Mesendoderm (in vitro differentiated cells): ENCODE measurements around the gene HDAC11.

Experiments used
- DNase-seq: peaks from one replicate; pipeline ENCODE4 v3.0.0; 2013
- H2AK5ac ChIP-seq: 2 replicates; pipeline ENCODE4 v1.6.1; 2013; ENCODE audit warnings: low read length, inconsistent platforms
- H2BK120ac ChIP-seq: 2 replicates; pipeline ENCODE4 v1.6.1; 2013; ENCODE audit warnings: low read depth, mild to moderate bottlenecking, low read length, moderate library complexity, mixed read lengths
- H2BK15ac ChIP-seq: replicated peaks from 2 replicates; pipeline ENCODE4 v1.6.1; 2013; ENCODE audit warnings: low read depth, mild to moderate bottlenecking, moderate library complexity
- H2BK5ac ChIP-seq: 2 replicates; pipeline ENCODE4 v1.6.1; 2013; ENCODE audit warnings: low read length, inconsistent platforms
- H3K18ac ChIP-seq: 2 replicates; pipeline ENCODE4 v1.6.1; 2013; ENCODE audit warnings: mild to moderate bottlenecking, low read length, mixed read lengths
- H3K23ac ChIP-seq: one replicate; pipeline ENCODE4 v1.6.1; 2013; ENCODE audit warnings: low read length
- H3K27ac ChIP-seq: 2 replicates; pipeline ENCODE4 v1.5.1; 2013; ENCODE audit warnings: low read depth, mild to moderate bottlenecking, inconsistent platforms, low read length, moderate library complexity
- H3K27me3 ChIP-seq: 2 replicates; pipeline ENCODE4 v1.6.1; 2013; ENCODE audit warnings: low read length, control low read depth, mild to moderate bottlenecking, inconsistent platforms; ENCODE audit not compliant: insufficient read depth, poor library complexity
- H3K36me3 ChIP-seq: 2 replicates; pipeline ENCODE4 v1.6.1; 2013; ENCODE audit warnings: low read length, inconsistent platforms; ENCODE audit not compliant: control insufficient read depth, insufficient read depth
- H3K4ac ChIP-seq: one replicate; pipeline ENCODE4 v1.6.1; 2013; ENCODE audit warnings: low read depth, mild to moderate bottlenecking, low read length, moderate library complexity
- H3K4me1 ChIP-seq: 2 replicates; pipeline ENCODE4 v1.6.1; 2013; ENCODE audit warnings: low read depth, low read length, inconsistent platforms; ENCODE audit not compliant: control insufficient read depth
- H3K4me2 ChIP-seq: 2 replicates; pipeline ENCODE4 v1.6.1; 2013; ENCODE audit warnings: low read length
- H3K4me3 ChIP-seq: 2 replicates; pipeline ENCODE4 v1.5.1; 2013; ENCODE audit warnings: mild to moderate bottlenecking, low read length
- H3K56ac ChIP-seq: one replicate; pipeline ENCODE4 v1.6.1; 2013; ENCODE audit warnings: low read length
- H3K79me1 ChIP-seq: 2 replicates; pipeline ENCODE4 v1.6.1; 2013; ENCODE audit warnings: low read length, inconsistent platforms
- H3K79me2 ChIP-seq: 2 replicates; pipeline ENCODE4 v1.6.1; 2013; ENCODE audit warnings: mild to moderate bottlenecking, low read length; ENCODE audit not compliant: control insufficient read depth, insufficient read depth
- H3K9ac ChIP-seq: 2 replicates; pipeline ENCODE4 v1.6.1; 2013; ENCODE audit warnings: low read length, inconsistent platforms
- H4K5ac ChIP-seq: one replicate; pipeline ENCODE4 v1.6.1; 2013; ENCODE audit warnings: low read length
- H4K8ac ChIP-seq: one replicate; pipeline ENCODE4 v1.6.1; 2013; ENCODE audit warnings: low read depth, mild to moderate bottlenecking, control low read depth, low read length, moderate library complexity
- WGBS: extraction: QIAGEN DNeasy Blood & Tissue Kit; methylation state at CpG from one replicate; pipeline ENCODE4 v1.1.7; 2013; ENCODE audit warnings: low lambda C conversion rate, missing lambda C conversion rate; ENCODE audit not compliant: insufficient coverage; ENCODE audit errors: extremely low coverage; 5-methylcytosine and 5-hydroxymethylcytosine counted together

HDAC11 gene

DNA sequence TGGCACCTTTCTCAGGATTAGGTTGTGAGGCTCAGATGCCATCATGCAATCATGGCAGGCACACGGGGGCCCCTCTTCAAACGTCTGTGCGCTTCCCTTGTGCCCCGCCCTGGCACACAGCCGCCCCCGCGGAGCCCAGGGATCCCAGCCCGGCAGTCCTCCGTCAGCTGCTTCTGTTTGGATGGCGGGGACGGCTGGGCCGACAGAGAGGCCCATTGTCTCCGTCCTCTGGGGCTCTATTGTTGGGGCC, 849 bp upstream of the HDAC11 start:
- H4K5ac ChIP-seq, result no peak overlapping the region
- no peak overlapping the region for H3K4ac ChIP-seq
- no peak overlapping the region for H2BK15ac ChIP-seq
- no peak overlapping the region for H2AK5ac ChIP-seq
- H3K18ac ChIP-seq, result no peak overlapping the region
- peak overlapping the region; percentile 25 for H3K27ac ChIP-seq
- no CpG with 5 or more reads among the region's 13 CpGs for WGBS
- H3K27me3 ChIP-seq, result no peaks in the 10 kb centered on the region
- H3K79me2 ChIP-seq, result no peaks in the 10 kb centered on the region
- H4K8ac ChIP-seq, result no peak overlapping the region
- no peak overlapping the region for H2BK120ac ChIP-seq
- H3K9ac ChIP-seq, result peak overlapping the region; percentile 90
- no peak for DNase-seq
- peak overlapping the region; percentile 76 for H3K4me3 ChIP-seq
- peak overlapping the region; percentile 87 for H3K4me2 ChIP-seq
- no peaks in the 10 kb centered on the region for H3K79me1 ChIP-seq
- H3K23ac ChIP-seq, result peak overlapping the region; percentile 80
- H3K56ac ChIP-seq, result peak overlapping the region; percentile 93
- H3K4me1 ChIP-seq, result no peaks in the 10 kb centered on the region
- H2BK5ac ChIP-seq, result no peak overlapping the region
- H3K36me3 ChIP-seq, result no peaks in the 10 kb centered on the region

DNA sequence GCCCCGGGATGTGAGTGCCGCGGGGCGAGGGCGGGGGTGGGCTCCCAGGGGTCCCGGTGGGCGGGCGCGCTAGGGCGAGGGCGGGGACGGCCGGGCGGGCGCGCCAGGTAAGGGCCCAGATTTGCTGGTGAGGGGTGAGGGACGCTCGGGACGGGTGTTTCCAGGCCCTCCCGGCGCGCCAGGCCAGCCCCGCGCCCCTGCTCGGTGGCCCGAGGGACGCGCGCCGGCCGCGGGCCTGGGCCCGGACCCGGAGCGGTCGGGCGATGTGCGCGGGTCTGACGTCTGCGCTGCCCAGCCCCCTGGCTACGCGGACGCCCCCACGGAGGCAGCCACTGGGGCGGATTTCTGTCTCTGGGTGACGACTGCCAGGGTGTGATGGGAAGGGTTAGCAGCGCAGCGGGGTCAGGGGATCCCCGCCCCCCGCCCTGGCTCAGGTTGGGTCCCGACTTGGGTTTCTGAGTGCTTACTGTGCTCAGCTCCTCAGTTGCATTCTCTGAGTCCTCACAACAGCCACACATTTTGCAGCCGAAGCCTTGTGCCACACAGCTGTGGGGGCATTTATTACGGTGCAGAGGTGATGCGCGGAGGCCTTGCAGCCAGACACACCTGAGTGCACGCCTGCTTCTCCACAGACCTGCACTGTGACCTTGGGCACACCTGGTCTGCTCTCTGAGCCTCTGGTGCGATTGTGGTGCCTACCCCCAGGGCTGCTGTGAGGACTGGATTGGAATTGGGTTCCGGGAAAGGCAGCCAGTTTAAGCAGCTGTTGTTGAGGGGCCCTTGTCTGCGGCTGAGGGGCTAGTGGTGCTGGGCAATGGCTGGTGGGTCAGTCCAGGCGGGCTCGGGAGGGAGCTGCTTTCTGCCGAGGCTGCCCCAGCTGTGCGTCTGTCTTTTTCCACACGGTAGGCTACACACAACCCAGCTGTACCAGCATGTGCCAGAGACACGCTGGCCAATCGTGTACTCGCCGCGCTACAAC, 523 bp downstream of the HDAC11 start:
- no peaks in the 10 kb centered on the region for H3K79me1 ChIP-seq
- H3K23ac ChIP-seq, result no peak overlapping the region
- H3K79me2 ChIP-seq, result no peaks in the 10 kb centered on the region
- H3K4me3 ChIP-seq, result peak overlapping the region; percentile 7
- H2BK120ac ChIP-seq, result no peak overlapping the region
- H4K5ac ChIP-seq, result no peak overlapping the region
- no peaks in the 10 kb centered on the region for H3K27me3 ChIP-seq
- peak overlapping the region; percentile 60 for H3K9ac ChIP-seq
- H3K4me2 ChIP-seq, result peak overlapping the region; percentile 25
- H3K56ac ChIP-seq, result peak overlapping the region; percentile 73
- no peak overlapping the region for H2AK5ac ChIP-seq
- peak; percentile 38 for DNase-seq
- H3K4ac ChIP-seq, result no peak overlapping the region
- no CpG with 5 or more reads among the region's 70 CpGs for WGBS
- no peaks in the 10 kb centered on the region for H3K36me3 ChIP-seq
- H3K18ac ChIP-seq, result peak overlapping the region; percentile 19
- H2BK5ac ChIP-seq, result no peak overlapping the region
- H3K4me1 ChIP-seq, result peaks cover 2% of the 10 kb centered on the region
- no peak overlapping the region for H4K8ac ChIP-seq
- no peak overlapping the region for H3K27ac ChIP-seq
- no peak overlapping the region for H2BK15ac ChIP-seq

DNA sequence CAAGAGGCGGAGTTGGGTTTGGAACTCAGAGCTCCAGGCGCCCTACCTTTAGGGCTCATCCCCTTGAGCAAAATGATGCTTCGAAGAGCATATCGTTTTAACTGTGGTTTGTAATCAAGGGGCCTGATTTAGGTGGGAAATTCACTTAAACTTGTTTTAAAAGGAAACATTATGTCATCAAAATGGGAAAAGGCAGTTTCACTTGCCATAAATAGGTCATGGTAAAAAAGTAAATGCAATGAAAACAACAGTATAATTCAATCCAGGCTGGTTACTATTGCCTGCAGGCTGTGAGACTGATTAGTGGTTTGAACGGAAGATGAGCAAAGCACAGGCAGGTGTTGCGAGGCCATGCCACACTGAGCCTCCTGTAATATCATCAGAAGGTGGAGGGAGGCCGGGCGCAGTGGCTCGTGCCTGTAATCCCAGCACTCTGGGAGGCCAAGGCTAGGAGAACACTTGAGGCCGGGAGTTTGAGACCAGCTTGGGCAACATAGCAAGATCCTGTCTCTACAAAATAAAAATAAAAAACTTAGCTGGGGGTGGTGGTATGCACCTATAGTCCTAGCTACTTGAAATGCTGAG, 2.1 kb downstream of the HDAC11 start:
- Histone ChIP-seq H2BK120ac (no peak overlapping the region), H3K4me2 (no peak overlapping the region), H2BK15ac (no peak overlapping the region), H3K18ac (no peak overlapping the region), H2AK5ac (no peak overlapping the region), H3K9ac (no peak overlapping the region), H3K23ac (no peak overlapping the region), H3K56ac (no peak overlapping the region), H3K27ac (no peak overlapping the region), H4K5ac (no peak overlapping the region), H3K4ac (no peak overlapping the region), H3K27me3 (no peaks in the 10 kb centered on the region), H4K8ac (no peak overlapping the region), H3K4me3 (no peak overlapping the region), H3K4me1 (peaks cover 2% of the 10 kb centered on the region), H2BK5ac (no peak overlapping the region), H3K79me1 (no peaks in the 10 kb centered on the region), H3K36me3 (no peaks in the 10 kb centered on the region), H3K79me2 (no peaks in the 10 kb centered on the region)
- DNase-seq, result no peak
- no CpG with 5 or more reads among the region's 10 CpGs for WGBS

DNA sequence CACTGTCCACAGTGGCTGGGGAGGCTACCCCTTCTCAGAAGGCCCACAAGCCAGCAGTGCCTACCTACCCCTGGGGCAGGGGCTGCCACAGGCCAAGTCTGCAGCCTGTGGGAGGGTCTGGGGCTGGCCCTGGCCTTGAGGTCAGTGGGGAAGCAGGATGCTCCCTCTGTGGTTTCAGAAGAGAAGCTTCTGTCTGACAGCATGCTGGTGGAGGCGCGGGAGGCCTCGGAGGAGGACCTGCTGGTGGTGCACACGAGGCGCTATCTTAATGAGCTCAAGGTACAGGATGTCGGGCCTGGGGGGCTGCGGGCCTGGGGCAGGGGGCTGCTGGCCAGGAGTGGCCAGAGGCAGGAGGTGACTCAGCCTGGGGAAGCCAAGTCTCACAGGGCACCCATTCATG, 3.2 kb downstream of the HDAC11 start:
- Histone ChIP-seq H3K79me2 (no peaks in the 10 kb centered on the region), H2BK15ac (no peak overlapping the region), H3K27ac (no peak overlapping the region), H3K56ac (no peak overlapping the region), H3K36me3 (no peaks in the 10 kb centered on the region), H2BK5ac (no peak overlapping the region), H2BK120ac (no peak overlapping the region), H3K79me1 (no peaks in the 10 kb centered on the region), H3K18ac (no peak overlapping the region), H3K27me3 (no peaks in the 10 kb centered on the region), H2AK5ac (no peak overlapping the region), H3K4me2 (no peak overlapping the region), H4K8ac (no peak overlapping the region), H3K4me3 (no peak overlapping the region), H3K9ac (no peak overlapping the region), H3K4me1 (peaks cover 2% of the 10 kb centered on the region), H3K23ac (no peak overlapping the region), H4K5ac (no peak overlapping the region), H3K4ac (no peak overlapping the region)
- no peak for DNase-seq
- no CpG with 5 or more reads among the region's 7 CpGs for WGBS

DNA sequence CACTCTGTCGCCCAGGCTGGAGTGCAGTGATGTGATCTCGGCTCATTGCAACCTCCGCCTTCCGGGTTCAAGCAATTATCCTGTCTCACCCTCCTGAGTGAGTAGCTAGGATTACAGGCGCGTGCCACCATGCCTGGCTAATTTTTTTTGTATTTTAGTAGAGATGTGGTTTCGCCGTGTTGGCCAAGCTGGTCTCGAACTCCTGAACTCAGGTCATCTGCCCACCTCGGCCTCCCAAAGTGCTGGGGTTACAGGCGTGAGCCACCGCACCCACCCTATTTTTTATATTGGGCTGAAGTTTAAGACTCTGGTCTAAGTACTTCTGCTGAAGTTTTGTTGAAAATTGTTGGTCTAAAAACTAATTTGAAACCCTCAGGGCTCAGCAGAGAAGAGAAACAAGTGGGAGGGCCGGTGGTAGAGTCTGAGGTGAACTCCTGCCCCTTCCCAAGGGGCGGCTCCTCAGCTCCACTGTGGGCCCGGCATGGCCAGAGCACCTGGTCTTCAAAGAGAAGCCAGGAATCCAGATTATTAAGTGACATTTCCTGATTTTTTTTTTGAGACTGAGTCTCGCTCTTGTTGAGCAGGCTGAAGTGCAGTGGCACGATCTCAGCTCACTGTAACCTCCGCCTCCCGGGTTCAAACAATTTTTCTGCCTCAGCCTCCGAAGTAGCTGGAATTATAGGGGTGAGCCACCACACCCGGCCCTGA, 4.0 kb downstream of the HDAC11 start:
- H3K4me2 ChIP-seq, result no peak overlapping the region

More for the DNA sequence above, 4.0 kb downstream of the HDAC11 start:
- Histone ChIP-seq H3K79me1 (no peaks in the 10 kb centered on the region), H4K5ac (no peak overlapping the region), H3K56ac (no peak overlapping the region), H3K4me1 (peaks cover 2% of the 10 kb centered on the region), H2BK15ac (no peak overlapping the region), H3K36me3 (no peaks in the 10 kb centered on the region), H3K23ac (no peak overlapping the region), H3K27me3 (no peaks in the 10 kb centered on the region), H3K79me2 (no peaks in the 10 kb centered on the region), H3K9ac (no peak overlapping the region), H3K4ac (no peak overlapping the region), H3K27ac (no peak overlapping the region), H4K8ac (no peak overlapping the region), H3K4me3 (no peak overlapping the region), H2AK5ac (no peak overlapping the region), H2BK5ac (no peak overlapping the region), H3K18ac (no peak overlapping the region), H2BK120ac (no peak overlapping the region)
- WGBS, result no CpG with 5 or more reads among the region's 21 CpGs
- no peak for DNase-seq
